ENCODE data around the gene RB1. TPM values are rescaled to one million over a fixed set of nuclear protein-coding genes. Genes with fewer than 3 reads are reported as not detected.

The RB1 gene
- polyA plus RNA-seq, 3 donors = 18.4 to 38.8 (median 29.9) TPM

DNA sequence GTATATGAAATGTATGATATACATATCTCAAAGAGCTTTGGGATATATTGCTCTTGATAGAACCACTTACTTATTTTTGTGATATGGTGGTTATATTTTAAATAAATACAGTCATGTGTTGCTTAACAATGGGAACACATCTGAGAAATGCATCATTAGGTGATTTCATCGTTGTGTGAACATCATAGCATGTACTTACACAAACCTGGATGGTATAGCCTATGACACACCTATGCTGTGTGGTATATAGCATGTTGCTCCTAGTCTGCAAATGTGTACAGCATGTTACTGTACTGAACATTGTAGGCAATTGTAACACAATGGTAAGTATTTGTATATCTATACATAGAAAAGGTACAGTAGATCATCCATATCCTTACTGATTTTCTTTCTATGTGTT, 7.7 kb downstream of the RB1 start:
- no CpG with 5 or more reads among the region's 1 CpG for WGBS (ENCODE audit: insufficient coverage)
- H3K27me3 ChIP-seq (ENCODE audit: control insufficient read depth in 2 of 2, insufficient read depth in 2 of 2, low read length in 2 of 2) = no peaks in the 10 kb centered on the region
- Mint-ChIP-seq H3K4me1 (peaks cover 14% of the 10 kb centered on the region), H3K4me3 (no peak overlapping the region), H3K36me3 (peaks cover 49 to 64% of the 10 kb centered on the region in 2 donors), H3K27ac (no peak overlapping the region), H3K9me3 (peaks cover 8 to 23% (median 18%) of the 10 kb centered on the region in 7 donors), H3K27me3 (ENCODE audit: low read depth in 3 of 3) (no peaks in the 10 kb centered on the region)
- H3K4me1 ChIP-seq (ENCODE audit: control insufficient read depth in 1 of 2, insufficient read depth in 2 of 2, low read length in 2 of 2) = peaks cover 2% of the 10 kb centered on the region in 2 donors
- TF ChIP-seq, protein P1, sequence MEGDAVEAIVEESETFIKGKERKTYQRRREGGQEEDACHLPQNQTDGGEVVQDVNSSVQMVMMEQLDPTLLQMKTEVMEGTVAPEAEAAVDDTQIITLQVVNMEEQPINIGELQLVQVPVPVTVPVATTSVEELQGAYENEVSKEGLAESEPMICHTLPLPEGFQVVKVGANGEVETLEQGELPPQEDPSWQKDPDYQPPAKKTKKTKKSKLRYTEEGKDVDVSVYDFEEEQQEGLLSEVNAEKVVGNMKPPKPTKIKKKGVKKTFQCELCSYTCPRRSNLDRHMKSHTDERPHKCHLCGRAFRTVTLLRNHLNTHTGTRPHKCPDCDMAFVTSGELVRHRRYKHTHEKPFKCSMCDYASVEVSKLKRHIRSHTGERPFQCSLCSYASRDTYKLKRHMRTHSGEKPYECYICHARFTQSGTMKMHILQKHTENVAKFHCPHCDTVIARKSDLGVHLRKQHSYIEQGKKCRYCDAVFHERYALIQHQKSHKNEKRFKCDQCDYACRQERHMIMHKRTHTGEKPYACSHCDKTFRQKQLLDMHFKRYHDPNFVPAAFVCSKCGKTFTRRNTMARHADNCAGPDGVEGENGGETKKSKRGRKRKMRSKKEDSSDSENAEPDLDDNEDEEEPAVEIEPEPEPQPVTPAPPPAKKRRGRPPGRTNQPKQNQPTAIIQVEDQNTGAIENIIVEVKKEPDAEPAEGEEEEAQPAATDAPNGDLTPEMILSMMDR (IDR thresholded peaks at IDR 0.05) = no peak
- DNase-seq = no peak
- peaks cover 100% of the 10 kb centered on the region for H3K79me2 ChIP-seq (ENCODE audit: insufficient read depth, low read length)
- H3K9ac ChIP-seq (ENCODE audit: insufficient read depth, low read length, poor library complexity, severe bottlenecking) = no peak overlapping the region
- H3K4me3 ChIP-seq (replicated peaks in 1 of 3; ENCODE audit: low read depth in 2 of 3, low read length in 3 of 3) = no peak overlapping the region
- peaks cover 23 to 84% of the 10 kb centered on the region in 2 donors for H3K36me3 ChIP-seq (replicated peaks in 1 of 2; ENCODE audit: control insufficient read depth in 1 of 2, insufficient read depth in 2 of 2, low read length in 2 of 2)
- no peak overlapping the region for H3K4me2 ChIP-seq (replicated peaks; ENCODE audit: extremely low read depth, low read length, poor library complexity, severe bottlenecking)
- no peak overlapping the region for H3K27ac ChIP-seq (ENCODE audit: low read depth in 1 of 2, low read length in 2 of 2)
- H3K9me3 ChIP-seq (replicated peaks in 1 of 2; ENCODE audit: control insufficient read depth in 1 of 2, insufficient read depth in 1 of 2, low read length in 2 of 2) = peaks cover 4 to 8% of the 10 kb centered on the region in 2 donors
- intact Hi-C loops (cut with micrococcal nuclease) = no loop called here
- H2AFZ ChIP-seq (ENCODE audit: insufficient read depth, low read depth, low read length, poor library complexity, severe bottlenecking) = no peak overlapping the region
- H4K20me1 ChIP-seq (ENCODE audit: insufficient read depth, low read length) = peaks cover 72% of the 10 kb centered on the region

DNA sequence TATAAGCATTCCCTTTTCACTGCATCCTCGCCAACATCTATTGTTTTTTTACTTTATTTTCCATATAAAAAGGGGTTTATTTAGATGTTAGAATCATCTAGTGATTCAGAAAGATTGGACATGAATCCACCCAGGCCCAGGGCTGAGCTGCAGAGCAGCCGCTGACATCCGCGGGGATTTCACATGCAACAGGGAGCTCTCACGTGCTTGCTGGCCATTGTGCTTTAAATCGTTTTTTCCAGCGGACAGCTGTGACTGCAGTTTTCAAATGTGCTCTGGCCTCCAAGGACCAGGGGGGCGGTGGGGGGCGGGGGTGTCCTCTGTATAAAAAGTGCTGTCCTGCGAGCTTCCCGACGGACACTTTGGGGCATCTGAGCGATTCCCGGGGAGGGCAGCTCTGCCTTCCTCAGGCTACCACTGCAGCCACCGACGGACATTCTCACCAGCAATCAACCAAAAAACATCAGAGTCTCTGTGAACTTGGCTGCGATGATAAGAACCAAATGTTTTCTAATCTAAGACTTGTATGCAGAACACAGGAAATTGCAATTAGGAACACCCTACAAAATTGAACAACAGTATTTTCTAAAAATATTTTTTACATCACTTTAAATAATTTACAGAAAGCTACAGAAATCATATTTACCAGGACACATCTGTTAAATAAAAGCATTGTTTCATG, 12.6 kb downstream of the RB1 start:
- Histone ChIP-seq H3K79me2 (ENCODE audit: insufficient read depth, low read length) (peaks cover 89% of the 10 kb centered on the region), H3K27me3 (ENCODE audit: control insufficient read depth in 2 of 2, insufficient read depth in 2 of 2, low read length in 2 of 2) (peaks cover 0 to 24% of the 10 kb centered on the region in 2 donors), H3K27ac (ENCODE audit: low read depth in 1 of 2, low read length in 2 of 2) (no peak overlapping the region), H3K4me2 (replicated peaks; ENCODE audit: extremely low read depth, low read length, poor library complexity, severe bottlenecking) (no peak overlapping the region), H2AFZ (ENCODE audit: insufficient read depth, low read depth, low read length, poor library complexity, severe bottlenecking) (no peak overlapping the region), H3K9ac (ENCODE audit: insufficient read depth, low read length, poor library complexity, severe bottlenecking) (no peak overlapping the region), H3K36me3 (replicated peaks in 1 of 2; ENCODE audit: control insufficient read depth in 1 of 2, insufficient read depth in 2 of 2, low read length in 2 of 2) (peaks cover 9 to 85% of the 10 kb centered on the region in 2 donors), H3K4me1 (ENCODE audit: control insufficient read depth in 1 of 2, insufficient read depth in 2 of 2, low read length in 2 of 2) (peaks cover 34 to 37% of the 10 kb centered on the region in 2 donors), H3K9me3 (replicated peaks in 1 of 2; ENCODE audit: control insufficient read depth in 1 of 2, insufficient read depth in 1 of 2, low read length in 2 of 2) (peaks cover 49 to 53% of the 10 kb centered on the region in 2 donors), H3K4me3 (replicated peaks in 1 of 3; ENCODE audit: low read depth in 2 of 3, low read length in 3 of 3) (no peak overlapping the region), H4K20me1 (ENCODE audit: insufficient read depth, low read length) (peaks cover 88% of the 10 kb centered on the region)
- Mint-ChIP-seq H3K4me1 (peaks cover 37% of the 10 kb centered on the region), H3K4me3 (no peak overlapping the region), H3K9me3 (peaks cover 39 to 67% (median 51%) of the 10 kb centered on the region in 7 donors), H3K27ac (no peak overlapping the region), H3K27me3 (ENCODE audit: low read depth in 3 of 3) (peaks cover 16 to 38% (median 23%) of the 10 kb centered on the region in 3 donors), H3K36me3 (peaks cover 55 to 78% of the 10 kb centered on the region in 2 donors)
- DNase-seq = no peak
- 98% methylated on average over 15 of the region's 17 CpGs for WGBS (ENCODE audit: insufficient coverage)
- TF ChIP-seq, protein P1 (IDR thresholded peaks at IDR 0.05) = no peak
- intact Hi-C loops (cut with micrococcal nuclease) = no loop called here
